ENCODE results near the gene PGAP2.

The PGAP2 gene

GRCh38 chr11:3832816-3833215, 24.5 kb downstream of the PGAP2 start:
- no peak for DNase-seq (ENCODE audit: low spot score)

- no peak for DNase-seq (ENCODE audit: low spot score)
Measured at GRCh38 chr11:3833449-3833848, 25.1 kb downstream of the PGAP2 start.

- no peak for DNase-seq (ENCODE audit: low spot score)
Measured at GRCh38 chr11:3834349-3834663, 25.9 kb downstream of the PGAP2 start.

- DNase-seq (ENCODE audit: low spot score) = no peak
Measured at GRCh38 chr11:3834664-3835461, 26.5 kb downstream of the PGAP2 start.

GRCh38 chr11:3835751-3836150, 27.4 kb downstream of the PGAP2 start:
- DNase-seq (ENCODE audit: low spot score) = no peak

GRCh38 chr11:3836903-3837302, 28.5 kb downstream of the PGAP2 start:
- no peak for DNase-seq (ENCODE audit: low spot score)

GRCh38 chr11:3837793-3838192, 29.4 kb downstream of the PGAP2 start:
- peak; percentile 29 for DNase-seq (ENCODE audit: low spot score)

- DNase-seq (ENCODE audit: low spot score) = no peak
Measured at GRCh38 chr11:3838504-3838903, 30.1 kb downstream of the PGAP2 start.

GRCh38 chr11:3840004-3840869, 31.9 kb downstream of the PGAP2 start:
- peak; percentile 35 for DNase-seq (ENCODE audit: low spot score)

GRCh38 chr11:3840870-3841425, 32.6 kb downstream of the PGAP2 start, which contains the start of gene RHOG:
Gene RHOG (minus strand): TSS chr11:3840959. CDS start chr11:3828138, 12,821 bp downstream.
- DNase-seq (ENCODE audit: low spot score) = peak; percentile 97

GRCh38 chr11:3841426-3842350, 33.3 kb downstream of the PGAP2 start:
- peak; percentile 92 for DNase-seq (ENCODE audit: low spot score)

- no peak for DNase-seq (ENCODE audit: low spot score)
Measured at GRCh38 chr11:3843326-3843725, 35.0 kb downstream of the PGAP2 start.

- DNase-seq (ENCODE audit: low spot score) = no peak
Measured at GRCh38 chr11:3845246-3845645, 36.9 kb downstream of the PGAP2 start.

- DNase-seq (ENCODE audit: low spot score) = no peak
Measured at GRCh38 chr11:3845670-3846069, 37.3 kb downstream of the PGAP2 start.

GRCh38 chr11:3849297-3849874, 41.0 kb downstream of the PGAP2 start:
- peak; percentile 61 for DNase-seq (ENCODE audit: low spot score)

GRCh38 chr11:3853545-3853842, 45.1 kb downstream of the PGAP2 start:
- DNase-seq (ENCODE audit: low spot score) = no peak

- DNase-seq (ENCODE audit: low spot score) = no peak
Measured at GRCh38 chr11:3853899-3854659, 45.7 kb downstream of the PGAP2 start.

GRCh38 chr11:3854660-3854976, 46.3 kb downstream of the PGAP2 start:
- no peak for DNase-seq (ENCODE audit: low spot score)

GRCh38 chr11:3854977-3855807, 46.8 kb downstream of the PGAP2 start, which contains the start of gene STIM1:
Gene STIM1 (plus strand): TSS chr11:3855664. CDS start chr11:3856271, 607 bp downstream.
- DNase-seq (ENCODE audit: low spot score) = peak; percentile 98
